HepG2 (cell line): Measurements from ENCODE around the gene KLB. TPM values are rescaled to one million over a fixed set of nuclear protein-coding genes. Genes with fewer than 3 reads are reported as not detected.
A peak's percentile ranks its signal among the peaks of the same experiment; 100 is the strongest.
"Not testable (repeated sequence)": the region's sequence is repeated elsewhere in the genome, so short reads cannot be mapped to it uniquely, and the experiment has no call there.

Experiments
- ATAC-seq: fragments of 200-7000 bp; cut with Tn5 transposase; 3 replicates; pipeline ENCODE4 v1.9.1; 2020; ENCODE audit warnings: mild to moderate bottlenecking, moderate library complexity
- BruUV-seq: library from RNA; stranded (reverse); fragments of 400-500 nt; replicated peaks from 2 replicates; lab custom pipeline; 2021; lab: Mats Ljungman, UMichigan
- CTCF ChIA-PET: fragments of 300-600 bp; formaldehyde crosslinking; extraction: SDS; loops from one replicate; lab custom pipeline; 2021; ENCODE audit warnings: low total read pairs, inconsistent platforms, low intra/inter-chr PET ratio; lab: Yijun Ruan, JAX
- POLR2A ChIA-PET: fragments of 350-600 bp; sonication (Branson Sonifier 250); formaldehyde crosslinking; loops from one replicate; lab custom pipeline; 2020; ENCODE audit warnings: antibody characterized with exemption, inconsistent platforms; lab: Yijun Ruan, JAX
- DNase-seq: peaks from one replicate; pipeline ENCODE4 v3.0.0-alpha.2; 2015; ENCODE audit warnings: low spot score
- FAIRE-seq: peaks from 3 replicates; lab custom pipeline; 2011; peaks lifted over from hg19 to GRCh38; lab: Jason Lieb, UNC
- H2AFZ ChIP-seq: one replicate; pipeline ENCODE4 v1.6.1; 2011; ENCODE audit warnings: low read length, inconsistent platforms
- H3K27ac ChIP-seq: fragments of 300-600 bp; 3 replicates; pipeline ENCODE4 v1.8.0; 2011; ENCODE audit warnings: mixed run types, mild to moderate bottlenecking, mixed read lengths, low read length, inconsistent platforms; ENCODE audit not compliant: insufficient read depth; ENCODE audit errors: extremely low read length
- H3K27me3 ChIP-seq, 2 experiments: fragments of 200-600 bp in 1 of 2; 2 replicates in 1 of 2; 3 replicates in 1 of 2; pipeline versions ENCODE4 v1.6.0 to v1.8.0; 2011; ENCODE audit warnings: low read length in 2 of 2, mild to moderate bottlenecking in 2 of 2, moderate library complexity in 2 of 2, inconsistent platforms in 1 of 2; ENCODE audit not compliant: insufficient read depth in 2 of 2, control insufficient read depth in 1 of 2
- H3K36me3 ChIP-seq, 2 experiments: fragments of 200-600 bp in 1 of 2; replicated peaks in 1 of 2; 2 replicates in 1 of 2; 3 replicates in 1 of 2; pipeline versions ENCODE4 v1.5.1 to v1.8.0; 2011; ENCODE audit warnings: low read length in 2 of 2, inconsistent platforms in 1 of 2; ENCODE audit not compliant: insufficient read depth in 2 of 2, control insufficient read depth in 1 of 2
- H3K4me1 ChIP-seq: 2 replicates; pipeline ENCODE4 v1.5.1; 2012; ENCODE audit warnings: low read length, inconsistent platforms; ENCODE audit not compliant: insufficient read depth
- H3K4me2 ChIP-seq: 2 replicates; pipeline ENCODE4 v1.6.0; 2011; ENCODE audit warnings: low read depth, low read length, inconsistent platforms
- H3K4me3 ChIP-seq, 3 experiments: fragments of 200-600 bp in 1 of 3; sonication (generic), shearing (Covaris generic) in 1 of 3; replicated peaks in 1 of 3; 2 replicates each; pipeline ENCODE4 v1.5.1; 2011 to 2016; ENCODE audit warnings: low read length in 3 of 3, inconsistent platforms in 2 of 3, low read depth in 2 of 3, mild to moderate bottlenecking in 2 of 3, control low read depth in 1 of 3, mixed read lengths in 1 of 3; ENCODE audit not compliant: insufficient read depth in 1 of 3
- H3K79me2 ChIP-seq: one replicate; pipeline ENCODE4 v1.6.1; 2011; ENCODE audit warnings: low read length, inconsistent platforms; ENCODE audit not compliant: insufficient read depth
- H3K9ac ChIP-seq: 2 replicates; pipeline ENCODE4 v1.6.0; 2011; ENCODE audit warnings: mild to moderate bottlenecking, low read depth, low read length, inconsistent platforms; ENCODE audit not compliant: insufficient read depth
- H3K9me3 ChIP-seq: 2 replicates; pipeline ENCODE4 v1.5.1; 2012; ENCODE audit warnings: mild to moderate bottlenecking, low read length
- H4K20me1 ChIP-seq: 2 replicates; pipeline ENCODE4 v1.6.0; 2011; ENCODE audit warnings: inconsistent platforms, mild to moderate bottlenecking, low read length, moderate library complexity; ENCODE audit not compliant: insufficient read depth
- ARID2 ChIP-seq: sonication (generic); formaldehyde crosslinking; IDR thresholded peaks from 2 replicates; pipeline ENCODE4 v1.8.1; 2022; ENCODE audit warnings: mild to moderate bottlenecking, missing genetic modification reagents, borderline replicate concordance
- GFI1 ChIP-seq: sonication (generic); formaldehyde crosslinking; IDR thresholded peaks from 2 replicates; pipeline ENCODE4 v1.5.0; 2020; ENCODE audit warnings: missing genetic modification reagents, mild to moderate bottlenecking, borderline replicate concordance
- PAF1 ChIP-seq: IDR thresholded peaks from 2 replicates; pipeline ENCODE4 v1.6.1; 2016; ENCODE audit warnings: missing genetic modification reagents, missing compliant biosample characterization
- RNF219 ChIP-seq: sonication (generic); formaldehyde crosslinking; IDR thresholded peaks from 2 replicates; pipeline ENCODE4 v1.5.0; 2020; ENCODE audit warnings: mild to moderate bottlenecking, missing genetic modification reagents
- SNAPC2 ChIP-seq: sonication (generic); formaldehyde crosslinking; IDR thresholded peaks from 2 replicates; pipeline ENCODE4 v1.8.1; 2022; ENCODE audit warnings: mild to moderate bottlenecking, missing genetic modification reagents
- SSRP1 ChIP-seq: IDR thresholded peaks from 2 replicates; pipeline ENCODE4 v1.6.1; 2016; ENCODE audit warnings: control low read depth
- TGIF2 ChIP-seq: IDR thresholded peaks from 2 replicates; pipeline ENCODE4 v1.6.1; 2016; ENCODE audit warnings: control low read depth, missing compliant biosample characterization
- THYN1 ChIP-seq: sonication (generic); formaldehyde crosslinking; IDR thresholded peaks from 2 replicates; pipeline ENCODE4 v1.8.1; 2023; ENCODE audit warnings: low read depth, mild to moderate bottlenecking, moderate library complexity, missing genetic modification reagents, borderline replicate concordance
- ZFP82 ChIP-seq: sonication (generic); formaldehyde crosslinking; IDR thresholded peaks from 2 replicates; pipeline ENCODE4 v1.5.1; 2020; ENCODE audit warnings: mild to moderate bottlenecking, missing genetic modification reagents, borderline replicate concordance
- ZNF20 ChIP-seq: sonication (generic); formaldehyde crosslinking; IDR thresholded peaks from 2 replicates; pipeline ENCODE4 v1.4.0; 2020; ENCODE audit warnings: mild to moderate bottlenecking, moderate library complexity, missing genetic modification reagents
- ZNF224 ChIP-seq: sonication (generic); formaldehyde crosslinking; IDR thresholded peaks from 2 replicates; pipeline ENCODE4 v1.5.0; 2020; ENCODE audit warnings: mild to moderate bottlenecking, missing genetic modification reagents
- ZNF572 ChIP-seq: sonication (generic); formaldehyde crosslinking; IDR thresholded peaks from 2 replicates; pipeline ENCODE4 v1.5.1; 2020; ENCODE audit warnings: mild to moderate bottlenecking, missing genetic modification reagents
- ZSCAN30 ChIP-seq: sonication (generic); formaldehyde crosslinking; IDR thresholded peaks from 2 replicates; pipeline ENCODE4 v1.5.0; 2020; ENCODE audit warnings: mild to moderate bottlenecking, missing genetic modification reagents
- WGBS: methylation state at CpG from one replicate; pipeline ENCODE4 v1.1.6; 2017; ENCODE audit warnings: low lambda C conversion rate; 5-methylcytosine and 5-hydroxymethylcytosine counted together
- in situ Hi-C: cut with HindIII; loops from 2 replicates; pipeline ENCODE4 v1.10.0; 2017; ENCODE audit warnings: low pct_unique_long_range_greater_than_20kb; ENCODE audit not compliant: extremely low pct_ligation_motif_present
- intact Hi-C: fragments of 100-400 bp; cut with micrococcal nuclease; formaldehyde crosslinking; loops from one replicate; pipeline ENCODE4 v1.10.0; 2022; ENCODE audit not compliant: unreplicated experiment
- polyA plus RNA-seq, 8 experiments: library from polyadenylated mRNA; depleted of rRNA in 3 of 8; stranded (reverse) in 7 of 8; unstranded in 1 of 8; fragments of >200 nt; fragmentation: Illumina TruSeq in 4 of 8; extraction: Trizol in 4 of 8; gene quantifications; 2 replicates each; pipeline versions ENCODE4 v1.2.1 to v1.2.3, GENCODE V29; 2011 to 2016; ENCODE audit warnings: low read depth in 4 of 8, missing spikeins in 1 of 8, mixed read lengths in 1 of 8; ENCODE audit not compliant: insufficient read depth in 1 of 8
- total RNA-seq, 5 experiments: library from RNA; depleted of rRNA; stranded (reverse); fragments of >200 nt; fragmentation: Illumina TruSeq; extraction: Trizol; gene quantifications; 2 replicates each; pipeline ENCODE4 v1.2.3, GENCODE V29; 2016; ENCODE audit warnings: low read depth in 1 of 5

The KLB gene
- total and polyA plus RNA-seq, 2 of the 13 experiments (the other 11 are each of a cell fraction or from before 2014, with no cell fraction given) = 25.3 to 82.0 TPM

- Histone ChIP-seq H3K36me3 (peaks cover 9 to 46% of the 10 kb centered on the region in 2 experiments), H3K9ac (peak overlapping the region; percentile 97), H4K20me1 (peaks cover 45% of the 10 kb centered on the region), H3K27ac (peak overlapping the region; percentile 87), H3K4me3 (peak overlapping the region; percentile 84 to 97 (median 93)), H3K79me2 (peaks cover 52% of the 10 kb centered on the region), H3K4me2 (peak overlapping the region; percentile 91), H3K4me1 (peaks cover 55% of the 10 kb centered on the region)
- DNase-seq, FAIRE-seq, H3K9me3 ChIP-seq, H3K27me3 ChIP-seq, H2AFZ ChIP-seq, CTCF ChIA-PET, in situ Hi-C loops: not testable (repeated sequence)
- TSS peak; percentile 57 for BruUV-seq
- intact Hi-C loops = loop anchor here (2.0 kb wide), 1 partner anchor 47 kb away; no protein-coding TSS in a partner anchor
- WGBS = 0% methylated on average over 12 of the region's 13 CpGs
- peak; percentile 2; the same call in 2 of the 3 replicates for ATAC-seq
- 0 out of 2 replicates have a peak, but pooled peaks have one; percentile 18 for TF ChIP-seq ZFP82 (CRISPR knock-in tag)
- TF ChIP-seq SNAPC2 (CRISPR knock-in tag) = 0 out of 2 replicates have a peak, but pooled peaks have one; percentile 63
- peak; percentile 13; the same call in 1 of the 2 replicates for TF ChIP-seq TGIF2 (CRISPR knock-in tag)
- peak; percentile 19; the same call in 1 of the 2 replicates for TF ChIP-seq ZNF224 (CRISPR knock-in tag)
- TF ChIP-seq THYN1 (CRISPR knock-in tag) = 0 out of 2 replicates have a peak, but pooled peaks have one; percentile 16
- TF ChIP-seq SSRP1 (CRISPR knock-in tag) = 0 out of 2 replicates have a peak, but pooled peaks have one; percentile 41
- 0 out of 2 replicates have a peak, but pooled peaks have one; percentile 21 for TF ChIP-seq GFI1 (CRISPR knock-in tag)
- peak; percentile 23; the same call in 1 of the 2 replicates for TF ChIP-seq ARID2 (CRISPR knock-in tag)
- 0 out of 2 replicates have a peak, but pooled peaks have one; percentile 14 for TF ChIP-seq ZNF20 (CRISPR knock-in tag)
- TF ChIP-seq RNF219 (CRISPR knock-in tag) = 0 out of 2 replicates have a peak, but pooled peaks have one; percentile 20
- 0 out of 2 replicates have a peak, but pooled peaks have one; percentile 79 for TF ChIP-seq ZSCAN30 (CRISPR knock-in tag)
- TF ChIP-seq PAF1 = 0 out of 2 replicates have a peak, but pooled peaks have one; percentile 32
- TF ChIP-seq ZNF572 (CRISPR knock-in tag) = 0 out of 2 replicates have a peak, but pooled peaks have one; percentile 8
- POLR2A ChIA-PET = interaction anchor here (0.6 to 4.0 kb wide), 18 partner anchors 8 to 268 kb away, joined by 3 to 50 read pairs (median 9); partner anchors contain the start of genes KLB, RFC1, SMIM14 and UBE2K
These were observed 51.4 kb downstream of the KLB start for GRCh38 chr4:39458161-39458504.
